Suprapubic skin (tissue), 4 donors: ENCODE measurements around the gene CCDC150.

ENCODE experiments used
- POLR2A ChIP-seq, 2 donors: fragments of 450-650 bp; IDR thresholded peaks; one replicate each; pipeline ENCODE4 v1.6.1; 2017; ENCODE audit warnings: antibody characterized with exemption in 2 of 2, mild to moderate bottlenecking in 2 of 2, moderate library complexity in 2 of 2
- POLR2AphosphoS5 ChIP-seq, 3 donors: sonication (generic); formaldehyde crosslinking; IDR thresholded peaks; one replicate each; pipeline ENCODE4 v1.6.1; 2017; ENCODE audit warnings: antibody characterized with exemption in 3 of 3
- TF ChIP-seq, protein P1 (sequence below), 2 donors: fragments of 200-600 bp in 1 of 2; fragments of 450-650 bp in 1 of 2; sonication (generic) in 1 of 2; IDR thresholded peaks; one replicate each; pipeline ENCODE4 v1.5.1; 2016 to 2019; ENCODE audit warnings: antibody characterized with exemption in 2 of 2, mild to moderate bottlenecking in 1 of 2, moderate library complexity in 1 of 2

DNA sequence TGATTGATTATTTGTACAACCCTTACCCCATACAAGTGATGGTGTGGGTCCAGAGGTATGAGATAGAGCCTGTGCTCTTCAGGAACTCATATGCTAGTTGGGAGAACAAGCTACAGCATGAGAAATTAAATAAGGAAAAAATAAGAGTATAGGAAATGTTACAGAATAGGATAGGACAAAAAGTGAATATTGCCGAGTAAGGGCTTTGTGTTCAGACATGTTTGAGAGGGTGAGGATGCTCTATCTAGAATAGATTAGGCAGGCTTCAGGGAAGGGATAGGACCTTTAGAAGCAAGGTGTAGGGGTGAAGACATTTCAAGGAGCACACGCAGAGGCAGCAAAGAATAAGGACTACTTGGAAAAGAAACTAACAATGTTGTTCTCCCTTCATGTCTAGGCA is 17.8 kb downstream of the CCDC150 start:
- TF ChIP-seq, protein P1, sequence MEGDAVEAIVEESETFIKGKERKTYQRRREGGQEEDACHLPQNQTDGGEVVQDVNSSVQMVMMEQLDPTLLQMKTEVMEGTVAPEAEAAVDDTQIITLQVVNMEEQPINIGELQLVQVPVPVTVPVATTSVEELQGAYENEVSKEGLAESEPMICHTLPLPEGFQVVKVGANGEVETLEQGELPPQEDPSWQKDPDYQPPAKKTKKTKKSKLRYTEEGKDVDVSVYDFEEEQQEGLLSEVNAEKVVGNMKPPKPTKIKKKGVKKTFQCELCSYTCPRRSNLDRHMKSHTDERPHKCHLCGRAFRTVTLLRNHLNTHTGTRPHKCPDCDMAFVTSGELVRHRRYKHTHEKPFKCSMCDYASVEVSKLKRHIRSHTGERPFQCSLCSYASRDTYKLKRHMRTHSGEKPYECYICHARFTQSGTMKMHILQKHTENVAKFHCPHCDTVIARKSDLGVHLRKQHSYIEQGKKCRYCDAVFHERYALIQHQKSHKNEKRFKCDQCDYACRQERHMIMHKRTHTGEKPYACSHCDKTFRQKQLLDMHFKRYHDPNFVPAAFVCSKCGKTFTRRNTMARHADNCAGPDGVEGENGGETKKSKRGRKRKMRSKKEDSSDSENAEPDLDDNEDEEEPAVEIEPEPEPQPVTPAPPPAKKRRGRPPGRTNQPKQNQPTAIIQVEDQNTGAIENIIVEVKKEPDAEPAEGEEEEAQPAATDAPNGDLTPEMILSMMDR (IDR thresholded peaks at IDR 0.05): no peak
- TF ChIP-seq POLR2AphosphoS5 (IDR thresholded peaks at IDR 0.05) (no peak), POLR2A (IDR thresholded peaks at IDR 0.05) (no peak)
